Transverse colon (tissue), 4 donors: ENCODE results near the gene OPN3.

ENCODE experiments used
- EP300 ChIP-seq: sonication (generic); formaldehyde crosslinking; IDR thresholded peaks from one replicate; pipeline ENCODE4 v1.6.1; 2017; ENCODE audit warnings: antibody characterized with exemption, low read depth
- POLR2A ChIP-seq: fragments of 450-650 bp; IDR thresholded peaks from one replicate; pipeline ENCODE4 v1.6.1; 2016; ENCODE audit warnings: antibody characterized with exemption, mild to moderate bottlenecking, moderate library complexity
- POLR2AphosphoS5 ChIP-seq, 3 donors: sonication (generic); formaldehyde crosslinking; IDR thresholded peaks; one replicate each; pipeline ENCODE4 v1.6.1; 2016; ENCODE audit warnings: antibody characterized with exemption in 3 of 3
- TF ChIP-seq, protein P1 (sequence below), 5 experiments: fragments of 200-600 bp in 3 of 5; fragments of 450-650 bp in 2 of 5; sonication (generic) in 3 of 5; IDR thresholded peaks; 1 replicate in 2 of 5; 2 replicates in 3 of 5; pipeline ENCODE4 v1.5.1; 2016 to 2017; ENCODE audit warnings: antibody characterized with exemption in 5 of 5, inconsistent platforms in 3 of 5, mild to moderate bottlenecking in 2 of 5, moderate library complexity in 1 of 5

DNA sequence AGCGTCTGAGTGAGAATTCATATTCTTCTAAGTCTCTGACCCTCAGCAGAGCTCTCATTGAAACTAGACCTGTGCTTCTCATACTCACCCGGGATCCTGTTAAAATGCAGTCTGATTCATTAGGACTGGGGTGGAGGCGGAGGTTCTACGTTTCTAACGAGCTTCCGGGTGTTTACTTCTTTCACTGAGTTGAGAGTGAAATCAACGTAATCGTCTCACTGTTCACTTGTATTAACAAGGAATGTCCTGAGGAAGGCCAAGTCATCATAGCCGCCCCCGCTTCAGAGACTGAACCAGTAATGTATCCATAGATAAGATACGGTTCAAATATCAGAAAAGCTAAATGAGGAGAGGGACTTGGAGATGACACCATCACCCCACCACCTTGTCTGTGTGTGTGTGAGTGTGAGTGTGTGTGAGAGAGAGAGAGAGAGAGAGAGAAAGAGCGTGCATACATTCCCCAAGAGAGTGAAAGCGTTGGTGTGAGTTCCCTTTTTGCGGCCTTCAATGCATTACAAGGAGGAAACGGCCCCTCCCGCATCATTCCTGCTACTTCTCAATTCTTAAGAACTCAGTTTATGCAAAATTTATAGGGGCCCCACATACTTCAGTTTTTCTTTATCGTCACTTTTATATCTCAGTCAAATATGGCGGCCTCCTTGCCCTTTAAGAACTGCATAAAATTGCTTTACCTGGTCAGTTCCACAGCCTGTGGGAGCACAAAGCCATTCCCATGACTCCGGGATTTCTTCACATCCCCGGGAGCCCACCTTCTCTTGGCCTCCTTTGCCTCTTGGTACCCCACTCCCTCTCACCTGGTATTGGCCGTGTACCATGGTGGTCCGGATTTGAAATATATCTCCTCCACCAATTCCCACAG lies 88.2 kb downstream of the OPN3 start:
- TF ChIP-seq, protein P1, sequence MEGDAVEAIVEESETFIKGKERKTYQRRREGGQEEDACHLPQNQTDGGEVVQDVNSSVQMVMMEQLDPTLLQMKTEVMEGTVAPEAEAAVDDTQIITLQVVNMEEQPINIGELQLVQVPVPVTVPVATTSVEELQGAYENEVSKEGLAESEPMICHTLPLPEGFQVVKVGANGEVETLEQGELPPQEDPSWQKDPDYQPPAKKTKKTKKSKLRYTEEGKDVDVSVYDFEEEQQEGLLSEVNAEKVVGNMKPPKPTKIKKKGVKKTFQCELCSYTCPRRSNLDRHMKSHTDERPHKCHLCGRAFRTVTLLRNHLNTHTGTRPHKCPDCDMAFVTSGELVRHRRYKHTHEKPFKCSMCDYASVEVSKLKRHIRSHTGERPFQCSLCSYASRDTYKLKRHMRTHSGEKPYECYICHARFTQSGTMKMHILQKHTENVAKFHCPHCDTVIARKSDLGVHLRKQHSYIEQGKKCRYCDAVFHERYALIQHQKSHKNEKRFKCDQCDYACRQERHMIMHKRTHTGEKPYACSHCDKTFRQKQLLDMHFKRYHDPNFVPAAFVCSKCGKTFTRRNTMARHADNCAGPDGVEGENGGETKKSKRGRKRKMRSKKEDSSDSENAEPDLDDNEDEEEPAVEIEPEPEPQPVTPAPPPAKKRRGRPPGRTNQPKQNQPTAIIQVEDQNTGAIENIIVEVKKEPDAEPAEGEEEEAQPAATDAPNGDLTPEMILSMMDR (IDR thresholded peaks at IDR 0.05) = no peak
- TF ChIP-seq POLR2AphosphoS5 (IDR thresholded peaks at IDR 0.05) = no peak
- TF ChIP-seq POLR2A = peak; percentile 39
- no peak for TF ChIP-seq EP300
